Neural progenitor cell (in vitro differentiated cells): ENCODE data around the gene MBNL2. TPM values are rescaled to one million over a fixed set of nuclear protein-coding genes. Genes with fewer than 3 reads are reported as not detected.

Experiments used
- DNase-seq: peaks from one replicate; pipeline ENCODE4 v3.0.0-alpha.2; 2016; ENCODE audit warnings: low spot score
- H2AFZ ChIP-seq: fragments of 200-600 bp; sonication (generic); replicated peaks from 2 replicates; pipeline ENCODE4 v1.6.1; 2016; ENCODE audit warnings: antibody characterized with exemption
- H3F3A ChIP-seq: fragments of 200-600 bp; sonication (generic); 2 replicates; pipeline ENCODE4 v1.6.1; 2016; ENCODE audit warnings: antibody characterized with exemption, low read depth
- H3K27ac ChIP-seq: fragments of 200-600 bp; sonication (generic); 2 replicates; pipeline ENCODE4 v1.5.1; 2016; ENCODE audit warnings: mild to moderate bottlenecking
- H3K27me3 ChIP-seq: fragments of 200-600 bp; sonication (generic); 2 replicates; pipeline ENCODE4 v1.6.1; 2016; ENCODE audit warnings: mild to moderate bottlenecking, moderate library complexity
- H3K36me3 ChIP-seq: fragments of 200-600 bp; sonication (generic); 2 replicates; pipeline ENCODE4 v1.5.1; 2016
- H3K4me1 ChIP-seq: fragments of 200-600 bp; sonication (generic); 2 replicates; pipeline ENCODE4 v1.6.1; 2016; ENCODE audit warnings: mixed run types
- H3K4me2 ChIP-seq: fragments of 200-600 bp; sonication (generic); 2 replicates; pipeline ENCODE4 v1.6.1; 2016
- H3K4me3 ChIP-seq: fragments of 200-600 bp; sonication (generic); 2 replicates; pipeline ENCODE4 v1.5.1; 2016
- H3K79me2 ChIP-seq: fragments of 200-600 bp; sonication (generic); 2 replicates; pipeline ENCODE4 v1.6.1; 2016; ENCODE audit warnings: low read depth
- H3K9ac ChIP-seq: fragments of 200-600 bp; sonication (generic); 2 replicates; pipeline ENCODE4 v1.6.1; 2016
- H3K9me3 ChIP-seq: fragments of 200-600 bp; sonication (generic); 2 replicates; pipeline ENCODE4 v1.5.1; 2016; ENCODE audit warnings: low read depth
- H4K20me1 ChIP-seq: fragments of 200-600 bp; sonication (generic); 2 replicates; pipeline ENCODE4 v1.6.1; 2016; ENCODE audit warnings: low read depth
- H3K27ac Mint-ChIP-seq: 3 replicates; pipeline ENCODE4 v1.8.0; 2021; ENCODE audit warnings: mixed read lengths
- H3K27me3 Mint-ChIP-seq: 2 replicates; pipeline ENCODE4 v1.8.0; 2022; ENCODE audit warnings: low read depth, mild to moderate bottlenecking, inconsistent platforms, moderate library complexity, mixed read lengths; ENCODE audit not compliant: insufficient read depth
- H3K36me3 Mint-ChIP-seq: 3 replicates; pipeline ENCODE4 v1.8.0; 2021; ENCODE audit warnings: mixed read lengths
- H3K4me1 Mint-ChIP-seq: 3 replicates; pipeline ENCODE4 v1.8.0; 2021; ENCODE audit warnings: mixed read lengths
- H3K4me3 Mint-ChIP-seq: 3 replicates; pipeline ENCODE4 v1.8.0; 2021; ENCODE audit warnings: mild to moderate bottlenecking, moderate library complexity, mixed read lengths
- H3K9me3 Mint-ChIP-seq: 3 replicates; pipeline ENCODE4 v1.8.0; 2020; ENCODE audit warnings: mixed read lengths
- CTCF ChIP-seq: fragments of 200-600 bp; sonication (generic); IDR thresholded peaks from 2 replicates; pipeline ENCODE4 v1.5.1; 2017; ENCODE audit warnings: antibody characterized with exemption, mild to moderate bottlenecking
- EZH2 ChIP-seq: fragments of 200-600 bp; sonication (generic); IDR thresholded peaks from 2 replicates; pipeline ENCODE4 v1.6.1; 2017; ENCODE audit warnings: antibody characterized with exemption, mild to moderate bottlenecking, moderate library complexity
- EZH2phosphoT487 ChIP-seq: fragments of 200-600 bp; sonication (generic); IDR thresholded peaks from 2 replicates; pipeline ENCODE4 v1.6.1; 2017; ENCODE audit warnings: antibody characterized with exemption
- total RNA-seq: library from RNA; depleted of rRNA; stranded (reverse); fragments of >200 nt; gene quantifications from 2 replicates; pipeline ENCODE4 v1.2.3, GENCODE V29; 2015; ENCODE audit warnings: low replicate concordance

The MBNL2 gene
- total RNA-seq, 1 donor from 2014 or later = 19.6 TPM

- H3K4me2 ChIP-seq = no peak overlapping the region
- no peaks in the 10 kb centered on the region for H3F3A ChIP-seq
- H3K27ac ChIP-seq = no peak overlapping the region
- H3K36me3 ChIP-seq = no peaks in the 10 kb centered on the region
- no peaks in the 10 kb centered on the region for H3K36me3 Mint-ChIP-seq
- no peaks in the 10 kb centered on the region for H3K27me3 Mint-ChIP-seq
- TF ChIP-seq CTCF (no peak), EZH2phosphoT487 (no peak), EZH2 (no peak)
- H3K4me1 Mint-ChIP-seq = peaks cover 3% of the 10 kb centered on the region
- H4K20me1 ChIP-seq = no peaks in the 10 kb centered on the region
- H2AFZ ChIP-seq = no peak overlapping the region
- no peak overlapping the region for H3K9ac ChIP-seq
- no peaks in the 10 kb centered on the region for H3K27me3 ChIP-seq
- H3K9me3 Mint-ChIP-seq = no peaks in the 10 kb centered on the region
- H3K4me3 Mint-ChIP-seq = no peak overlapping the region
- DNase-seq = no peak
- H3K4me1 ChIP-seq = peaks cover 11% of the 10 kb centered on the region
- no peak overlapping the region for H3K4me3 ChIP-seq
- no peak overlapping the region for H3K27ac Mint-ChIP-seq
- no peaks in the 10 kb centered on the region for H3K9me3 ChIP-seq
- no peaks in the 10 kb centered on the region for H3K79me2 ChIP-seq
Observed at GRCh38 chr13:97334690-97335089, 112.6 kb downstream of the MBNL2 start.

GRCh38 chr13:97335488-97336134, 113.5 kb downstream of the MBNL2 start:
- Histone ChIP-seq H3K27ac (no peak overlapping the region), H3K9me3 (no peaks in the 10 kb centered on the region), H3K9ac (no peak overlapping the region), H3K4me1 (peaks cover 11% of the 10 kb centered on the region), H3K36me3 (no peaks in the 10 kb centered on the region), H2AFZ (no peak overlapping the region), H3K27me3 (no peaks in the 10 kb centered on the region), H3F3A (no peaks in the 10 kb centered on the region), H3K4me2 (no peak overlapping the region), H3K79me2 (no peaks in the 10 kb centered on the region), H4K20me1 (no peaks in the 10 kb centered on the region), H3K4me3 (no peak overlapping the region)
- no peak overlapping the region for H3K27ac Mint-ChIP-seq
- H3K4me3 Mint-ChIP-seq = no peak overlapping the region
- H3K27me3 Mint-ChIP-seq = no peaks in the 10 kb centered on the region
- no peaks in the 10 kb centered on the region for H3K36me3 Mint-ChIP-seq
- TF ChIP-seq CTCF = no peak
- TF ChIP-seq EZH2 = no peak
- no peak for TF ChIP-seq EZH2phosphoT487
- H3K4me1 Mint-ChIP-seq = peaks cover 3% of the 10 kb centered on the region
- H3K9me3 Mint-ChIP-seq = no peaks in the 10 kb centered on the region
- DNase-seq = no peak

GRCh38 chr13:97337985-97338499, 115.9 kb downstream of the MBNL2 start:
- TF ChIP-seq EZH2 = no peak
- TF ChIP-seq EZH2phosphoT487 = no peak
- TF ChIP-seq CTCF = no peak
- no peak overlapping the region for H3K4me3 ChIP-seq
- no peak overlapping the region for H3K4me3 Mint-ChIP-seq
- no peaks in the 10 kb centered on the region for H3K9me3 Mint-ChIP-seq
- DNase-seq = no peak
- H2AFZ ChIP-seq = no peak overlapping the region
- H3K9me3 ChIP-seq = no peaks in the 10 kb centered on the region
- peaks cover 2% of the 10 kb centered on the region for H3K4me1 ChIP-seq
- H4K20me1 ChIP-seq = no peaks in the 10 kb centered on the region
- no peaks in the 10 kb centered on the region for H3K79me2 ChIP-seq
- no peak overlapping the region for H3K27ac ChIP-seq
- H3K36me3 Mint-ChIP-seq = no peaks in the 10 kb centered on the region
- no peaks in the 10 kb centered on the region for H3K36me3 ChIP-seq
- no peaks in the 10 kb centered on the region for H3F3A ChIP-seq
- no peak overlapping the region for H3K27ac Mint-ChIP-seq
- H3K4me2 ChIP-seq = no peak overlapping the region
- no peaks in the 10 kb centered on the region for H3K27me3 ChIP-seq
- H3K27me3 Mint-ChIP-seq = no peaks in the 10 kb centered on the region
- H3K9ac ChIP-seq = no peak overlapping the region
- peaks cover 3% of the 10 kb centered on the region for H3K4me1 Mint-ChIP-seq
